RWPE2 (cell line): ENCODE results near the gene SMU1.

Source experiments
- ATAC-seq: fragments of 200-7000 bp; cut with Tn5 transposase; 3 replicates; pipeline ENCODE4 v1.9.1; 2021; ENCODE audit warnings: low read depth
- DNase-seq: peaks from one replicate; pipeline ENCODE4 v3.0.0-alpha.2; 2020; ENCODE audit warnings: low spot score
- H3K27ac ChIP-seq: fragments of 450-650 bp; 2 replicates; pipeline ENCODE4 v1.5.1; 2017; ENCODE audit warnings: mild to moderate bottlenecking; ENCODE audit not compliant: poor library complexity, severe bottlenecking
- H3K27me3 ChIP-seq: fragments of 250-450 bp; sonication (Bioruptor Pico); 2 replicates; pipeline ENCODE4 v1.5.1; 2021; ENCODE audit warnings: mild to moderate bottlenecking, moderate library complexity; ENCODE audit not compliant: insufficient read depth, poor library complexity, severe bottlenecking
- H3K36me3 ChIP-seq: fragments of 250-450 bp; sonication (Bioruptor Pico); 2 replicates; pipeline ENCODE4 v1.5.1; 2020; ENCODE audit warnings: low read depth, mild to moderate bottlenecking, moderate library complexity
- H3K4me1 ChIP-seq: fragments of 250-450 bp; sonication (Bioruptor Pico); 2 replicates; pipeline ENCODE4 v1.5.1; 2021; ENCODE audit warnings: mild to moderate bottlenecking, moderate library complexity; ENCODE audit not compliant: insufficient read depth, poor library complexity, severe bottlenecking
- H3K4me3 ChIP-seq: fragments of 250-450 bp; sonication (Bioruptor Pico); 2 replicates; pipeline ENCODE4 v1.5.1; 2021; ENCODE audit warnings: mild to moderate bottlenecking, moderate library complexity; ENCODE audit not compliant: severe bottlenecking
- H3K9me3 ChIP-seq: fragments of 250-450 bp; sonication (Bioruptor Pico); 2 replicates; pipeline ENCODE4 v1.5.1; 2021; ENCODE audit warnings: mild to moderate bottlenecking, moderate library complexity; ENCODE audit not compliant: severe bottlenecking
- TF ChIP-seq, protein P1 (sequence below): fragments of 450-650 bp; IDR thresholded peaks from one replicate; pipeline ENCODE4 v1.5.1; 2017; ENCODE audit warnings: mild to moderate bottlenecking, moderate library complexity; ENCODE audit not compliant: poor library complexity, severe bottlenecking

Gene SMU1

DNA sequence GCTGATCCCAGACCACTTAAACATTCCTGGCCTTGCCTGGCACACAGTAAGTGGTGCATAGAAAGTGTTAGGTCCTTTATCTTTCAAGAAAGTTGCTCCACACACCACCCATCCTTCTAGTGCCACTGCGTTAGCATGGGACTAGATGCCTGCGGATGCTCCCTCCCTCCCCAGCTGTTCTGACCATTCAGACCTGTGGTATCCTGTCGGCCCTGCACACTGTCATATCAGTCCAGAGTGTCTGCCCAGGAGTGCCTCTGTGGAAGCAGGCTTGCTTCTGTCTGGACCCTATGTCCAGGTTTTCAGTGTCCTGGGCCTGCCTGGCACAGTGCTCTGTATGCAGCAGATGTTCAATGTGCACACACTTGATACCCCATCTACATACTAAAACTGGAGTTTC, 38.3 kb upstream of the SMU1 start:
- TF ChIP-seq, protein P1, sequence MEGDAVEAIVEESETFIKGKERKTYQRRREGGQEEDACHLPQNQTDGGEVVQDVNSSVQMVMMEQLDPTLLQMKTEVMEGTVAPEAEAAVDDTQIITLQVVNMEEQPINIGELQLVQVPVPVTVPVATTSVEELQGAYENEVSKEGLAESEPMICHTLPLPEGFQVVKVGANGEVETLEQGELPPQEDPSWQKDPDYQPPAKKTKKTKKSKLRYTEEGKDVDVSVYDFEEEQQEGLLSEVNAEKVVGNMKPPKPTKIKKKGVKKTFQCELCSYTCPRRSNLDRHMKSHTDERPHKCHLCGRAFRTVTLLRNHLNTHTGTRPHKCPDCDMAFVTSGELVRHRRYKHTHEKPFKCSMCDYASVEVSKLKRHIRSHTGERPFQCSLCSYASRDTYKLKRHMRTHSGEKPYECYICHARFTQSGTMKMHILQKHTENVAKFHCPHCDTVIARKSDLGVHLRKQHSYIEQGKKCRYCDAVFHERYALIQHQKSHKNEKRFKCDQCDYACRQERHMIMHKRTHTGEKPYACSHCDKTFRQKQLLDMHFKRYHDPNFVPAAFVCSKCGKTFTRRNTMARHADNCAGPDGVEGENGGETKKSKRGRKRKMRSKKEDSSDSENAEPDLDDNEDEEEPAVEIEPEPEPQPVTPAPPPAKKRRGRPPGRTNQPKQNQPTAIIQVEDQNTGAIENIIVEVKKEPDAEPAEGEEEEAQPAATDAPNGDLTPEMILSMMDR = no peak
- no peaks in the 10 kb centered on the region for H3K9me3 ChIP-seq
- H3K4me3 ChIP-seq = no peak overlapping the region
- DNase-seq (no peak), ATAC-seq (no peak)
- no peaks in the 10 kb centered on the region for H3K27me3 ChIP-seq
- peaks cover 77% of the 10 kb centered on the region for H3K36me3 ChIP-seq
- H3K27ac ChIP-seq = no peak overlapping the region
- peaks cover 11% of the 10 kb centered on the region for H3K4me1 ChIP-seq

DNA sequence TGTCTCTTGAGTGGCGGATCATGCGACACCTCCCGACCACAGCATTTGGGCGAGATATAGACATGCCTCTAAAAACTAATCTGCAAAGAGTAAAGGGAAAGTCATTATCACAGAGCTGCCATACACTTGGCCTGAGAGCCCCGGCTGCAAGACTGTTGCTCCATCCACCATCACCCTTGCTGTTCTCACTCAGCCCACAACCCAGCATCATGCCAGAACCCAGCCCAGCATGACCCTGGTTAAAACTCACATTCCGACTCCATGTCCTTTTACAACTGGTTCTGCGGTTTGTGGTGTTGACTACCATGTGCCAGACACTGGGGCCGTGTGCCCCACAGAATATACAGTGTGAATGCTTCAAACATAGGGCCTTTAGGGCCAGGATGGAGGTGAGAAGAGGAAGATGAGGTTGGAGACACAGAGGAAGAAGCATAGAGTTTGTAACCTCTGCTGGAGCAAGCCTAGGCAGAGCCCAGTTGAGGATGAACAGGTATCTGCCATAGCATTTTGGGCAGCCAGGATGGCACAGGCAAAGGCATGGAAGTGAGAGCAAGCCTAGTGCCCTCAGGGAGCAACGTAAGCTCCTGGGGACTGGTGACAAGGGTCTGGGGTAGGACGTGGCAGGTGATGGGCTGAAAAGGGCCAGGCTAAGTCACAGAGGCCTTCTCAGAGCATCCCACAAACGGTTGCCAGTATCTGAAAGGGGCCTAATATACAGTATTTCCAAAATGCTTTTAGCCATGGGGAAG, 37.5 kb upstream of the SMU1 start:
- TF ChIP-seq, protein P1 = no peak
- Histone ChIP-seq H3K36me3 (peaks cover 69% of the 10 kb centered on the region), H3K4me3 (no peak overlapping the region), H3K9me3 (no peaks in the 10 kb centered on the region), H3K27ac (no peak overlapping the region), H3K4me1 (peaks cover 11% of the 10 kb centered on the region), H3K27me3 (no peaks in the 10 kb centered on the region)
- no peak for DNase-seq
- no peak for ATAC-seq

DNA sequence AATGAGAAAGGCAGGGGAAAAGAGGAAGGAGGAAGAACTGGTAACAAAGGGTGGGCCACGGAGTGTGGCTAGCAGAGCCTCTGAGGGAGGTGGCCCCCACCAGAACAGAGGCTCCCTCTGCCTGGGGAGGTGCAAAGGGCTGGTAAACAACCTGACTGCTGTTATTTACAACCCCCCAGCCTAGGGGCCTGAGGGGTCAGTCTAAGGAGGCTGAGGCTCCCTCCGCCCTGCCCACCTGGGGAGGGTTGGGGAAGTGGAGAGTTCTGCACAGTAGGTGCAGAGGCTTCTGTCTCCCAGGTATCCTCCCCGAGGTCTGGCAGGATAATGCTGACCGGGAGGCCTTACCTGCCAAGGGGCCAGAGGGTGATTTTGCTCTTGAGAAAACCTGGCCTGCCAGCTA, 35.6 kb upstream of the SMU1 start:
- TF ChIP-seq, protein P1 = no peak
- H3K4me1 ChIP-seq = peaks cover 6% of the 10 kb centered on the region
- H3K27ac ChIP-seq = no peak overlapping the region
- no peak overlapping the region for H3K4me3 ChIP-seq
- no peak for ATAC-seq
- DNase-seq = no peak
- H3K9me3 ChIP-seq = no peaks in the 10 kb centered on the region
- H3K27me3 ChIP-seq = no peaks in the 10 kb centered on the region
- peaks cover 50% of the 10 kb centered on the region for H3K36me3 ChIP-seq

DNA sequence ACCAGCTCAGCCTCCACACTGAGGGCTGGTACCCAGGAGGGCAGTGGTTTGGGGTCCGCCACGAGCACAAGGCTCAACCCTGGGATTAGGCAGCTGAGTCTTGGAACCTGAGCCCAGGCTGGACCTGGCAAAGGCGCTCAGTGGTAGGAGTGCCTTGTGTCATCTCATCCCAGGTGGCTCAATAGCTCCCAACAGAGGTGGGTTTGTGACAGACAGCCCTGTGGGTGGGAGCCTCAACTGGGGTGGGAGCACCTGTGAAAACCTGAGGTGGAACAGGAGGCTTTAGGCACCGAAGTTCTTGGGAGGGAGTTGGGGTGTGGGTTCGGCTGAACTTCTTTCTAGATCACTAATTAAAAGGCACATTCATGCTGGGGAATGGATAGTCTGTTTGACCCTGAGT, 35.2 kb upstream of the SMU1 start:
- Histone ChIP-seq H3K27ac (no peak overlapping the region), H3K4me3 (no peak overlapping the region), H3K36me3 (peaks cover 46% of the 10 kb centered on the region), H3K4me1 (peaks cover 10% of the 10 kb centered on the region), H3K27me3 (no peaks in the 10 kb centered on the region), H3K9me3 (no peaks in the 10 kb centered on the region)
- ATAC-seq (no peak), DNase-seq (no peak)
- TF ChIP-seq, protein P1 = no peak

DNA sequence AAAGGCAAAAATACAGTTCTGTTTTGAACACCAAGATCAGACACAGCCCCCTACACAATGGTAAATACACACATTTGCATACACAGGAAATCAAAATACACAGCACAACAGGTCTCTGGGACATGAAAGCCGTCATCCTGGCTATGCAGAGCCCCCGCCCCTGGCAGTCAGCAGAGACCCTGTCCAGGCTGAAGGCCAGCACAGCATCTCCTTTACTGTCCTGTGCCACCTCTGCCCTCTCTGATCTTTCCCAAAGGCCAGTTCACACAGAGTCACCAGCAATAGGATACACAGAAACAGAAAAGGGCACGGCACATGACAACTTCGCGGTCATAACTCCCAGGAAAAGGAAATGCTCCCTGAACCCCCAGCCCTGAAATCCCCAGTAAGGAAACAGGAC, 34.2 kb upstream of the SMU1 start:
- DNase-seq = no peak
- TF ChIP-seq, protein P1 = no peak
- Histone ChIP-seq H3K4me3 (no peak overlapping the region), H3K27me3 (no peaks in the 10 kb centered on the region), H3K9me3 (no peaks in the 10 kb centered on the region), H3K27ac (no peak overlapping the region), H3K36me3 (peaks cover 41% of the 10 kb centered on the region), H3K4me1 (peaks cover 20% of the 10 kb centered on the region)
- no peak for ATAC-seq
